Left lung (tissue), 14 donors: ENCODE results near the gene DHX40. TPM values are rescaled to one million over a fixed set of nuclear protein-coding genes. Genes with fewer than 3 reads are reported as not detected.

Experiments
- ATAC-seq: fragments of 200-7000 bp; cut with Tn5 transposase; one replicate; pipeline ENCODE4 v1.9.1; 2020; ENCODE audit warnings: moderate library complexity
- DNase-seq, 4 donors: peaks; one replicate each; pipeline ENCODE4 v3.0.0-alpha.2; 2013 to 2020
- H3K27ac ChIP-seq, 2 donors: fragments of 200-600 bp; sonication (generic) in 1 of 2; one replicate each; pipeline versions ENCODE4 v1.5.0 to v1.8.0; 2020 to 2021
- H3K27me3 ChIP-seq, 2 donors: fragments of 200-600 bp; sonication (generic) in 1 of 2; one replicate each; pipeline versions ENCODE4 v1.5.0 to v1.8.0; 2020 to 2021
- H3K36me3 ChIP-seq, 2 donors: fragments of 200-600 bp; sonication (generic) in 1 of 2; one replicate each; pipeline versions ENCODE4 v1.5.0 to v1.8.0; 2020 to 2021
- H3K4me1 ChIP-seq, 2 donors: fragments of 200-600 bp; one replicate each; pipeline ENCODE4 v1.8.0; 2021
- H3K4me3 ChIP-seq, 2 donors: fragments of 200-600 bp; sonication (generic) in 1 of 2; one replicate each; pipeline versions ENCODE4 v1.5.0 to v1.8.0; 2020 to 2021; ENCODE audit warnings: mild to moderate bottlenecking in 1 of 2
- H3K9me3 ChIP-seq, 2 donors: fragments of 200-600 bp; sonication (generic) in 1 of 2; one replicate each; pipeline versions ENCODE4 v1.5.0 to v1.8.0; 2020 to 2021
- intact Hi-C, 2 donors: fragments of 100-400 bp; cut with DNase I; formaldehyde crosslinking; loops; one replicate each; pipeline versions ENCODE4 v1.11.2 to v1.14.2; 2022
- long read RNA-seq, 12 donors: library from polyadenylated mRNA in 2 of 12; unstranded in 2 of 12; transcript quantifications; one replicate each; pipeline ENCODE4 v2.0.0 and lab custom pipeline, GENCODE V29; 2019 to 2026
- polyA plus RNA-seq, 6 donors: library from polyadenylated mRNA; unstranded; fragments of 120-200 nt; gene quantifications; one replicate each; pipeline ENCODE4 v1.2.1, GENCODE V29; 2013; ENCODE audit not compliant: insufficient read length in 6 of 6
- total RNA-seq, 2 donors: library from RNA; stranded (reverse); fragmentation: NEBNext Ultra II Directional; extraction: Animal tissue kit (Norgen Biotek cat#: 25700); gene quantifications; one replicate each; pipeline ENCODE4 v1.2.1, GENCODE V29; 2021
- TF ChIP-seq, protein P1 (sequence below), 2 donors: fragments of 200-600 bp; sonication (generic) in 1 of 2; IDR thresholded peaks; one replicate each; pipeline versions ENCODE4 v1.5.0 to v1.8.0; 2021; ENCODE audit warnings: antibody characterized with exemption in 2 of 2
- donor health status: DM: no; HTN: yes; CAD: no.
- donor health status: DM: no; HTN: no; CAD: no.

The DHX40 gene, protein sequence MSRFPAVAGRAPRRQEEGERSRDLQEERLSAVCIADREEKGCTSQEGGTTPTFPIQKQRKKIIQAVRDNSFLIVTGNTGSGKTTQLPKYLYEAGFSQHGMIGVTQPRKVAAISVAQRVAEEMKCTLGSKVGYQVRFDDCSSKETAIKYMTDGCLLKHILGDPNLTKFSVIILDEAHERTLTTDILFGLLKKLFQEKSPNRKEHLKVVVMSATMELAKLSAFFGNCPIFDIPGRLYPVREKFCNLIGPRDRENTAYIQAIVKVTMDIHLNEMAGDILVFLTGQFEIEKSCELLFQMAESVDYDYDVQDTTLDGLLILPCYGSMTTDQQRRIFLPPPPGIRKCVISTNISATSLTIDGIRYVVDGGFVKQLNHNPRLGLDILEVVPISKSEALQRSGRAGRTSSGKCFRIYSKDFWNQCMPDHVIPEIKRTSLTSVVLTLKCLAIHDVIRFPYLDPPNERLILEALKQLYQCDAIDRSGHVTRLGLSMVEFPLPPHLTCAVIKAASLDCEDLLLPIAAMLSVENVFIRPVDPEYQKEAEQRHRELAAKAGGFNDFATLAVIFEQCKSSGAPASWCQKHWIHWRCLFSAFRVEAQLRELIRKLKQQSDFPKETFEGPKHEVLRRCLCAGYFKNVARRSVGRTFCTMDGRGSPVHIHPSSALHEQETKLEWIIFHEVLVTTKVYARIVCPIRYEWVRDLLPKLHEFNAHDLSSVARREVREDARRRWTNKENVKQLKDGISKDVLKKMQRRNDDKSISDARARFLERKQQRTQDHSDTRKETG
- total RNA-seq = 10 to 100 TPM; 23.9 to 27.6 TPM
- polyA plus RNA-seq = 10 to 100 TPM; 68.4 to 96.7 (median 81.9) TPM
- long read RNA-seq, donor 1, transcript DHX40-201 (18 exons, 3,660 nt) = major isoform, 16 of 40 reads
- long read RNA-seq, donor 1, partial matches to known transcripts = 21 of 40 reads
- long read RNA-seq, donor 1, other reads (novel, unspliced or antisense) = 0 of 40 reads
- long read RNA-seq, donor 2, transcript DHX40-201 (18 exons, 3,660 nt) = major isoform, 9 of 13 reads
- long read RNA-seq, donor 2, partial matches to known transcripts = 0 of 13 reads
- long read RNA-seq, donor 2, other reads (novel, unspliced or antisense) = 0 of 13 reads
- long read RNA-seq, donor 3, transcript DHX40-201 (18 exons, 3,660 nt) = major isoform, 8 of 15 reads
- long read RNA-seq, donor 3, partial matches to known transcripts = 6 of 15 reads
- long read RNA-seq, donor 3, other reads (novel, unspliced or antisense) = 0 of 15 reads
- long read RNA-seq, donor 4, partial matches to known transcripts = 3 of 5 reads
- long read RNA-seq, donor 4, other reads (novel, unspliced or antisense) = 1 of 5 reads
- long read RNA-seq, donor 5, transcript DHX40-201 (18 exons, 3,660 nt) = major isoform, 9 of 9 reads
- long read RNA-seq, donor 5, partial matches to known transcripts = 0 of 9 reads
- long read RNA-seq, donor 5, other reads (novel, unspliced or antisense) = 0 of 9 reads
- long read RNA-seq, donor 6, transcript DHX40-201 (18 exons, 3,660 nt) = major isoform, 11 of 20 reads
- long read RNA-seq, donor 6, partial matches to known transcripts = 9 of 20 reads
- long read RNA-seq, donor 6, other reads (novel, unspliced or antisense) = 0 of 20 reads
- long read RNA-seq, donor 7, partial matches to known transcripts = 0 of 3 reads
- long read RNA-seq, donor 7, other reads (novel, unspliced or antisense) = 0 of 3 reads
- long read RNA-seq, donor 8, partial matches to known transcripts = 0 of 3 reads
- long read RNA-seq, donor 8, other reads (novel, unspliced or antisense) = 0 of 3 reads
- long read RNA-seq, donor 9 = 0 reads
- long read RNA-seq, donor 10, partial matches to known transcripts = 0 of 1 reads
- long read RNA-seq, donor 10, other reads (novel, unspliced or antisense) = 0 of 1 reads
- long read RNA-seq, donor 11 = 0 reads
- long read RNA-seq, donor 12, transcript DHX40-201 (18 exons, 3,660 nt) = major isoform, 6 of 7 reads
- long read RNA-seq, donor 12, partial matches to known transcripts = 0 of 7 reads
- long read RNA-seq, donor 12, other reads (novel, unspliced or antisense) = 0 of 7 reads

DNA sequence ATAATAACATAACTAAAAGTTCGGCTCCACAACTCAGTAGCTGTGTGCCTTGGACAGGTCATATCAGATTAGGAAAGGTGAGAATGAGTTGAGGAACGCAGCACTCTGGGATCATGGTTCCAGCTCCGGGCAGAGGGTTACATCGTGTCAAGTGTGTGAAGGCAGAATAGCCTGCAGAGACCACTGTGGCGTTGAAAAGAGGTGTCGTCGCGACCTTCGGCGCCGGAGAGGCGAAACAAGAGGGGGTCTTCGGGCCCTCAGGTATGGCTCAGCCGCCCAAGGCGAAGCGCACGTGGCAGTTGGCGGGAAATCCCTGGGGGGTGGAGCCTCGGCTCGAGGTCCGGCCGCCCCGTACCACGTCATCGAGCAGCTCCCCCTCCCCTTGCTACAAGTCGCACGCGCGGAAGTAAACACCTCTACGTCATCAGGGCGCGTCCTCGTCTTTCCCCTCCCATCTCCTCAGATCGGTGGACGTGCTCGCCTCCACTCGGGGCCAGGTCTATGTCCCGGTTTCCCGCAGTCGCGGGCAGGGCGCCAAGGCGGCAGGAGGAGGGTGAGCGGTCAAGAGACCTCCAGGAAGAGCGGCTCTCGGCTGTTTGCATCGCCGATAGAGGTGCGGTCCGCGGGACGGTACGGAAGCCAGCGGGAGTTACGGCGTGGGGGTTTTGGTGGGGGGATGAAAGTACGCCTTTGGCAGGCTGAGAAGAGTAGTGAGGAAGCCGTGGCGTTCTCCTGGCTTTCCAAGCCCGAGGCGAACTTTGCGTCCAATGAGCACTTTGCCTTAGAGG lies at the start of gene DHX40:
Gene DHX40, plus strand, starts transcription at position 440 of the 788 bp plus-strand sequence. Its CDS starts 62 bp downstream, at position 502.
- peak within 1 kb of the TSS; percentile 71 to 72 for H3K27ac ChIP-seq
- peaks cover 0 to 16% of the 10 kb centered on the region in 2 donors for H3K4me1 ChIP-seq
- TF ChIP-seq, protein P1, sequence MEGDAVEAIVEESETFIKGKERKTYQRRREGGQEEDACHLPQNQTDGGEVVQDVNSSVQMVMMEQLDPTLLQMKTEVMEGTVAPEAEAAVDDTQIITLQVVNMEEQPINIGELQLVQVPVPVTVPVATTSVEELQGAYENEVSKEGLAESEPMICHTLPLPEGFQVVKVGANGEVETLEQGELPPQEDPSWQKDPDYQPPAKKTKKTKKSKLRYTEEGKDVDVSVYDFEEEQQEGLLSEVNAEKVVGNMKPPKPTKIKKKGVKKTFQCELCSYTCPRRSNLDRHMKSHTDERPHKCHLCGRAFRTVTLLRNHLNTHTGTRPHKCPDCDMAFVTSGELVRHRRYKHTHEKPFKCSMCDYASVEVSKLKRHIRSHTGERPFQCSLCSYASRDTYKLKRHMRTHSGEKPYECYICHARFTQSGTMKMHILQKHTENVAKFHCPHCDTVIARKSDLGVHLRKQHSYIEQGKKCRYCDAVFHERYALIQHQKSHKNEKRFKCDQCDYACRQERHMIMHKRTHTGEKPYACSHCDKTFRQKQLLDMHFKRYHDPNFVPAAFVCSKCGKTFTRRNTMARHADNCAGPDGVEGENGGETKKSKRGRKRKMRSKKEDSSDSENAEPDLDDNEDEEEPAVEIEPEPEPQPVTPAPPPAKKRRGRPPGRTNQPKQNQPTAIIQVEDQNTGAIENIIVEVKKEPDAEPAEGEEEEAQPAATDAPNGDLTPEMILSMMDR (IDR thresholded peaks at IDR 0.05) = no peak
- intact Hi-C loops = no loop called here
- H3K4me3 ChIP-seq = peak within 1 kb of the TSS; percentile 86 to 89
- H3K36me3 ChIP-seq = no peaks in the 10 kb centered on the region
- peak; percentile 98 for ATAC-seq
- no peaks in the 10 kb centered on the region for H3K27me3 ChIP-seq
- DNase-seq = peak; percentile 93 to 96 (median 96)
- H3K9me3 ChIP-seq = no peaks in the 10 kb centered on the region

DNA sequence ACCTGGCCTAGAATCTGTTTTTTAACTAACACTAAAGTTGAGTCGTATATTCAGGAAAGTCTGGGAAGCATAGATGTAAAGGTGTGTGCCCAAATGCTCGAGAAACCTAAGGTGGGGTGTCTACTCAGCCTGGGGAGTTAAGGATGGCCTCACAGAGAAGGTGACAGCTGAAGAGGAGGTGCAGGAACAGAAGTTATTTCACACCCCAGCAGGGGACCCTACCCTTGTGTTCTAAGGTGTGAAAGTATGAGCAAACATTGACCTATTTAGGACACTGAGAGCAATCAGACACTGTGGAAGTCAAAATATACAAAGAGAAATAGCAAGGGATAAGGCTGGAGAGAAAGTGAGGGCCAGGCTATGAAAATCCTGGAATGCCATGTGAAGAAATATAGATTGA lies 49.0 kb upstream of the DHX40 start:
- H3K36me3 ChIP-seq = no peaks in the 10 kb centered on the region
- DNase-seq (no peak), ATAC-seq (no peak)
- intact Hi-C loops = no loop called here
- no peak overlapping the region for H3K27ac ChIP-seq
- no peak overlapping the region for H3K4me3 ChIP-seq
- H3K27me3 ChIP-seq = no peaks in the 10 kb centered on the region
- H3K4me1 ChIP-seq = peaks cover 3 to 44% of the 10 kb centered on the region in 2 donors
- TF ChIP-seq, protein P1 (IDR thresholded peaks at IDR 0.05) = no peak
- H3K9me3 ChIP-seq = no peaks in the 10 kb centered on the region

DNA sequence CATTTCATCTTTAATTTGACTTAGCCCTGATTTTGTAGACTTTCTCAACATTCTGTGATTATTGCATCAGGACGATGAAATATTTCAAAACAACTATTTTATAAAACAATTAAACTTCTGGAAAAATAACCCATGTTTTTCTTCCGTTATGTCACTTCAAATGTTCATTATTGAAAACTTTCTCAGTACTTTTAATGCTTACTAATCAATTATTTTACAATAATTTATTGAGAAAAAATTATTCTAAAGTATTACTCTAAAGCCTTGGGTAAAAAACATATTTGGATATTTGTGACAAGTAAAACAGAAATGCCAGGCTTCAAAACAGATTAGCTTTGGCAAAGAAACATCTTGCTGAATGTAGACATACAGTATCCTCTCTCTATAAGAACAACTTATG lies 46.3 kb upstream of the DHX40 start:
- no peak for DNase-seq

More for the DNA sequence above, 46.3 kb upstream of the DHX40 start:
- peaks cover 0 to 33% of the 10 kb centered on the region in 2 donors for H3K4me1 ChIP-seq
- no peaks in the 10 kb centered on the region for H3K36me3 ChIP-seq
- no peaks in the 10 kb centered on the region for H3K27me3 ChIP-seq
- intact Hi-C loops = no loop called here
- TF ChIP-seq, protein P1 (IDR thresholded peaks at IDR 0.05) = no peak
- no peak overlapping the region for H3K27ac ChIP-seq
- no peaks in the 10 kb centered on the region for H3K9me3 ChIP-seq
- no peak for ATAC-seq
- H3K4me3 ChIP-seq = no peak overlapping the region
